HG03175 (cell line): Measurements from ENCODE around the gene PACS1.
A peak's percentile ranks its signal among the peaks of the same experiment; 100 is the strongest.
"Not testable (repeated sequence)": the region's sequence is repeated elsewhere in the genome, so short reads cannot be mapped to it uniquely, and the experiment has no call there.

Experiments used
- ATAC-seq: cut with Tn5 transposase; IDR thresholded peaks from one replicate; pipeline ENCODE4 v1.9.1; 2021; ENCODE audit warnings: mild to moderate bottlenecking, moderate library complexity; ENCODE audit not compliant: unreplicated experiment

PACS1 gene

DNA sequence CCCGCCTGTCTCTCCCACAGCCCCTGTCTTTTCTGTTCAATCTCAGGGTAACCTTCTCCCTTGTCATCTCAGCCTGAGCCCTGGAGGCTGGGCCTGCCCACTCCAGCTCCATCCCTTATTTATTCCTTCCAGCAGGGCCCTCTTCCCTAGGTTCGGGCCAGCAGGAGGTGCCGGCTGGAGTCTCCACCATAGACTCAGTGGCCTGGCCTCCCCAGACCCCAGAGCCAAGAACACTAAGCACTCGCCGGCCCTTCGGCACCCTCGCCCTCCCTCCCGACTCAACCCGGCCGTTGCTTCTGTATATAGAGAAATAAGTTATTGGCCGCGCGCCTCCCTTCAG lies 196.9 kb downstream of the PACS1 start:
- ATAC-seq, result no peak

DNA sequence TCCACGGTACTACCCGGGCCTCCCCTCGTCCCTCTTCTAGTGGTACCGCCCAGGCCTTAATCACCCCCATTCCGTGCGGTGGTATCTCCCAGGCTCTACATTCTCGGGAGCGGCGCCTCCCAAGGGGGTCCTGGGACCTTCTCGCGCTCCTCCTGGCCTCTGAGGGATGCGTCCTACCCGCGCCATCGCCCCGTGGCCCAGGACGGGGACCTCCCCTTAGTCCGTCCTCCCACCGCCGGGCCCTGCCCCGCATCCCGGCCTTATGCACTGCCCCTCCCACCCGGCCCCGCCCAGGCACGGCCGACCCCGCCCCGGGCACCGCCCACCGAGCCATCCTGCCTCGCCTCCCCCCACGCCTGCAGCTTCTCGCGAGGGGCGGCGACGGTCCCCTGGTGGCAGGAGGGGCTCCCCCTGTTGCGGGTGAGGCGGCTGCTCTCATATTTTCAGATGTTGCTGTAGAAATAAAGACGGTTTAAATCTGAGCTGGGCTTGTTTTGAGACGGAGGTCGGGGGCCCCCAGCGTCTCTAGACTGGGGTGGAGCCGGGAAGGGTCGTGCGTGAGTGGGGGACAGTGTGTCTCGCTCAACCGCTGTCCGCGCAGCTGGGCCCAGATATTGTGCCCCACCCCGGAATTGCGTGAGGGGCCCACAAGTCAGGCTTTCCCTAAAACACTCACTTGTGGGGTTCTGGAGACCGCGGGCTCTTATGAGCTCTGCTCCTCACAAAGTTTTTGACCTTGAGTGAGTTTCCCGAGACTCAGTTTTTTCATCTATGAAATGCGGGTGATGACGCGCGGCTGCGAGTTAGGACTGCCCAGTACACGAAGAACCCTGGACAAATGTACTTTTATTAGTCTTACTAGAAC lies 197.5 kb downstream of the PACS1 start:
- peak; percentile 34 for ATAC-seq

DNA sequence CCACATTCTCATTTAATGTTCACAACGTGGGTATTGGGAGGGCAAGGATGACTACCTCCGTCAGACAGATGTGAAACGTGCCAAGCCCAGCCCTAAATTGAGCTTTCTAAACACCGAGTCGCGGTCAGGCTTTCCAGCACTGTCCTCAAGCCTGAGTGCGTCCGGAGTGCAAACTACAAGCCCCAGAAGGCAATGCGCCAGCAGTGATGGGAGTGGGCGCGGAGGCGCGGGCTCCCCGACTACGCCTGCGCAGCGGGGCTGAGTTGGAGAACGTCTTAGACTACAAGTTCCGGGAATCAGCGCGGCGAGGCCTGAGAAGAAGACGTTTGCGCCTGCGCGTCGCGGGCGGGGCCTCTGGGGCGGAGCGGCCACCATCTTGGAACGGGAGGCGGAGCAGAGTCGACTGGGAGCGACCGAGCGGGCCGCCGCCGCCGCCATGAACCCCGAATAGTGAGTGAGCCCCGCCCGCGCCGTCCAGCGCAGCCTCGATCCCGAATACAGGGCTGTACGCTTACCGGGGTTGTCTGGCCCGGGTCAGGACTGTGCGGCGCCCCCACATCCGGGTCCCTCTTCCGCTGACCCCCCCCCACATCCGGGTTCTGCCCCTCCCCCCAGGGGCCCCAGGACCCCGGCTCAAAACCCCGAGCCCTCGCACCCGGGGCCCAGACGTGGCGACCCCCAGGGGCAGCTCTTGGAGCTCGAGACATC lies 198.3 kb downstream of the PACS1 start, which contains the start of gene RAB1B:
Gene RAB1B (plus strand): TSS at position 396 of the 708 bp plus-strand sequence. CDS start 41 bp downstream, at position 437.
- ATAC-seq, result peak; percentile 88

DNA sequence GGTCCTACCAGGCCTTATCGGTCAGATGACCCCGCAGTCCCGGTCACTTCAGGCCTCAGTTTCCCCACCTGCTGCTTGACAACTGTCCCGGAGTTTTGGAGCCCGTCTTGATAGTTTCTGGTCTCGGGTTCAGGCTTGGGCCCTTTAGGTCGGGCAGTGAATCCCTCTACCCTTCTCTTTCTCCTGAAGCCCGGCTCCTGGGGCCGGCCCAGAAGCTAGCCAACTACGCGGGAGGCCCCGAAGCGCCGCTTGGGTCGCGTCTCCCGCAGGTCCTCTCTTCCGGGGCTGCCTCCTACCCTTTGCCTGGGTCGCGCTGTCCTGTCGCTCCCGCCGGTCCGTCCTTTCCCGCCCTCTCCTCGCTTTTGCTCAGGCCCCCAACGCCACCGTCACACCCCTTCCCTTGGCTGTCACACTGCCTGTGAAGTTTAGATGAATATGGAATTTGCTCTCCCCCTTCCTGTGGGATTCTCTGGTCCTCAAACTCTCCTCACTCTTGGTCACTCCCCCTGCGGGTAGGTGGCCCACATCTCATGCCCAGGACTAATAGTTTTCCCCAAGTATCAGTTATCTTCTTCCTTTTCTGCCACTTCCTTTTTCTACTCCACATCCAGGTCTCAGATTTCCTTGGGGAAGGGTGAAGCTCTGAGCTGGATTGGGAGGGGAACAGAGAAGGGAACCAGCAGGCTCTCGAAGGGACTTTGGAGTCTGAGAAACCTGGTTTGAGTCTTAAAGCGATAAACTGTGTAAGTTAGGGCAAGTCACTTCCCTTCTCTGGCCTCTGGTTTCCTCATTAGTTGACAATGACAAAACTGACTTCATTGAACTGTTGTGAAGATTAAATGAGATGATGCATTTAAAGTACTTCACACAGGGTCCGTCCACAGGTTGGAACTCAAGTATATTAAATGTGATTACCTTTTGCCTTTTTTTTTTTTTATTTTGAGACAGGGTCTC lies 199.2 kb downstream of the PACS1 start:
- ATAC-seq, result no peak

DNA sequence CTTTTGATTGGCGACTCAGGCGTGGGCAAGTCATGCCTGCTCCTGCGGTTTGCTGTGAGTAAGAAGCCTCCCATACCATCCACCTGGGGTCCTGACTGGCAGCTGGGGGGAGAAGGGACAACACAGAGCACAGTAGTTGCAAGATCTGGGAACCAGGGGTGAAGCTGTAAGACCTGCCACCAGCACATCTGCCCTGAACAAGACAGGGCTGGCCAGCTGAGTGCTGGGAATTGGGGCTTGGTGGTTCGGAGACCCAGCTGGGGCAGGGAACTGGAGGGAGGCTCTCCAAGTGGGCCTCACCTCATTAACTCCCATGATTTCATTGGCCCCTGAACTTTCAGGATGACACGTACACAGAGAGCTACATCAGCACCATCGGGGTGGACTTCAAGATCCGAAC lies 201.7 kb downstream of the PACS1 start:
- no peak for ATAC-seq

DNA sequence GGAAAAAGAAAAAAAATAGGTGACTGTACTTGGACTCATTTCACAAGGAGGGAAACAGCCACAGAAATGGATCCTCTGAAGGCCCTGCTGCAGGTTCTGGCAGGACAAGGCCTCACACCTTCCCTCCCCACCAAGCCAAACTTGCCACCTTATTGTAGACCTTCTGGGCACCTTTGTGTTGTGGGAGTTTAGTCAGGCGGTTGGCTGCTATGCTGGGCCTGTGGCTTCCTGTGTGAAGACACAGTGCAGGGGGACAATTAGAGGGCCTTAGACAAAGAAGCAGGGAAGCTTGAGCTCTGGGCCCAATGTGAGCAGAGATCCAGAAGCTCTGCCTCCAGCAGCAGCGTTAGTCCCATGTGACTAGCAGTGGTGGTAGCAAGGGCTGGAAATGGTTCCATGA lies 202.5 kb downstream of the PACS1 start:
- no peak for ATAC-seq

DNA sequence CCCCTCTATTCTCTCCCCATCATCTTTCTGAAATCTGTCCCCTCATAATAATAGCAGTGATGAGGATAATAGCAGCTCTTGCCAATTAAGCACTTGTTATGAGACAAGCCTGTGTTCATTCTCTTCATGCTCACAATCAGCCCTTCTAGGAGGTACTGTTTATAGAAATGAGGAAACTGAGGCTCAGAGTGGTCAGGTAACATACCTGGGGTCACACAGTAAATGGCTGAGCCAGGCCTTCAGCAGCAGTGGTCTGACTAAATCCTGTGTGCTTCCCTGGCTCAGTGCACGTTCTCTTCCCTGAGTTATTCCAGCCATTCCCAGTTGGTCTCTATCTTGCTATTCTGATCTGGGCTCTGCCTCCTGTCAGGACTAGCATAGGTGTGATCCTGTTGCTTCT lies 204.1 kb downstream of the PACS1 start:
- no peak for ATAC-seq

DNA sequence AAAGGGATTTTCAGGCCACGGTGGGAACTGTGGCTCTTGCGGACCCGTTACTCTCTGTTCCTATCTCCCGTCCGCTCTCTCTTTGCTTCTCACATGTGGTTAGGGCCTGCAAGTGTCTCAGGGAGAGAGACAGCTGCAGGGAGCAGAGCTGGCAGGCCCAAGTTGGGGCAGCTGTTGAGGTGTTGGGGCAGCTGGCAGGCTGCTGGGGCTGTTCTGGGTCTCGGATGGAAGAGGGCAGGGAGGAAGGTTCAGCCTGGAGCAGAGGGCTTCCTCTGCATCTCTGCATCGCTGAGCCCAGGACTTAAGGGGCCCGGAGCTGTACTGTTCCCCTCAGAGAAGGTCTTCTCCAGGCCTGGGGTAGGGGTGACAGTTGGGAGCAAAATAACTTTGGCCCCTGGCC lies 205.3 kb downstream of the PACS1 start:
- ATAC-seq, result no peak

DNA sequence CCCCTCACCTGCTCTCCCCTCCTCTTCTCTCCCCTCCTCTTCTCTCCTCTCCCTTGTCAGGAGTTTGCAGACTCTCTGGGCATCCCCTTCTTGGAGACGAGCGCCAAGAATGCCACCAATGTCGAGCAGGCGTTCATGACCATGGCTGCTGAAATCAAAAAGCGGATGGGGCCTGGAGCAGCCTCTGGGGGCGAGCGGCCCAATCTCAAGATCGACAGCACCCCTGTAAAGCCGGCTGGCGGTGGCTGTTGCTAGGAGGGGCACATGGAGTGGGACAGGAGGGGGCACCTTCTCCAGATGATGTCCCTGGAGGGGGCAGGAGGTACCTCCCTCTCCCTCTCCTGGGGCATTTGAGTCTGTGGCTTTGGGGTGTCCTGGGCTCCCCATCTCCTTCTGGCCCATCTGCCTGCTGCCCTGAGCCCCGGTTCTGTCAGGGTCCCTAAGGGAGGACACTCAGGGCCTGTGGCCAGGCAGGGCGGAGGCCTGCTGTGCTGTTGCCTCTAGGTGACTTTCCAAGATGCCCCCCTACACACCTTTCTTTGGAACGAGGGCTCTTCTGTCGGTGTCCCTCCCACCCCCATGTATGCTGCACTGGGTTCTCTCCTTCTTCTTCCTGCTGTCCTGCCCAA lies 206.0 kb downstream of the PACS1 start:
- ATAC-seq, result no peak

DNA sequence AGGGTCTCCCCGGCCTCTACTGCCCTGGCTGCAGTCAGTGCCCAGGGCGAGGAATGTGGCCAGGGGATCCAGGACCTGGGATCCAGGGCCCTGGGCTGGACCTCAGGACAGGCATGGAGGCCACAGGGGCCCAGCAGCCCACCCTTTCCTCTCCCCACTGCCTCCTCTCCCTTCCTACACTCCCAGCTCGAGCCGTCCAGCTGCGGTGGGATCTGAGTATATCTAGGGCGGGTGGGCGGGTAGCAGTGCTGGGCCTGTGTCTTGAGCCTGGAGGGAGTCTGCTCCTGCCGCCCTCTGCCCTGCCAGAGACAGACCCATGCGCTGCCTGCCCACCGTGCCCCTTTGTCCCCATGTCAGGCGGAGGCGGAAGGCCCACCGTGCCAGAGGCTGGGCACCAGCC lies 206.5 kb downstream of the PACS1 start:
- not testable (repeated sequence) for ATAC-seq

DNA sequence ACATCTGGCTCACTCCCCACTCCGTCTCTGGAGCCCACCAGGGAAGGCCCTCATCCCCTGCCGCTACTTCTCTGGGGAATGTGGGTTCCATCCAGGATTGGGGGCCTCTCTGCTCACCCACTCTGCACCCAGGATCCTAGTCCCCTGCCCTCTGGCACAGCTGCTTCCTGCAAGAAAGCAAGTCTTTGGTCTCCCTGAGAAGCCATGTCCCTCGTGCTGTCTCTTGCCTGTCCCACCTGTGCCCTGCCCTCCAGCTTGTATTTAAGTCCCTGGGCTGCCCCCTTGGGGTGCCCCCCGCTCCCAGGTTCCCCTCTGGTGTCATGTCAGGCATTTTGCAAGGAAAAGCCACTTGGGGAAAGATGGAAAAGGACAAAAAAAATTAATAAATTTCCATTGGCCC lies 207.0 kb downstream of the PACS1 start:
- ATAC-seq, result not testable (repeated sequence)

DNA sequence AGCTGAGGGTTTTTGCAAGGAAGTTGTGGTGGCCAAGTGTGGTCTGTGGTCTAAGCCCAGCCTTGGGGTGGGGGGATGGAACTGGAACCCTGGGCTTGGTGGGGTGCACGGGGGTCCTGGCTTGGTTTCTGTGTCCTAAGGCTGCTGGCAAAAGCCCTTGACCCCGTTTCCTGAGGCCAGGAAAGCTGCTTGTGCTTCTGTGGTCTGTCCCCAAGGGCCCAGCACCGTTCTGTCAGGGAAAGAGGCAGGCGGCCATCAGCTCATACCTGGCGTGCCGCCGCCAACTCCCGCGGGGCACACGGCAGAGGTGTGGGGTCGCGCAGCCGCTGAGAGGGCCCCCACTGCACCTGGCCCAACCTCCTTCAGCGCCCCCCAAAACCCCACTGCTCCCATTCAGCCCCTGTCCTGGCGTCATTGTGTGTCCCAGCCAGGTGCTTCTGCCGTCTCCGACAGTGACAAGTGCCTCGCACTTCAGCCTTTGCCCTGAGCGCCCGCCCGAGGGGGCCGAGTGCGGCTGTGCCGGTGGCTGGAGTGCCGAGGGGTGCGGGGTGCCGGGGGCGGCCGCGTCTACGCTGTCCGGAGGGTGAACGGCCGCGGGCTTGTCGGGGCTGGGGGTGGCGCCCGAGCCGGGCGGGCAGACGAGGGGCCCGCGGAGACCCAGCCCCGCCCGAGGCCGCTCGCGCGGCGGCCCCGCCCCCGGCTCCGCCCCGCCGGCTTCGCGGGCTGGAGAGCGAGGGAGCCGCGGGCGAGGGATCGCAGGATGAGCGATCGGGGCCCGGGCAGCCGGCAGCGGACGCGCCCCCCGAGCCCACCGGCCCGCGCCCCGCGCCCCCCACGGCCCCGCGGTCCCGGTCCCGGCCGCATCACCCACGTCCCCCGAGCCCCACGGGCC lies 207.6 kb downstream of the PACS1 start, which contains the start of gene CNIH2:
Gene CNIH2 (plus strand): TSS at position 705 of the 892 bp plus-strand sequence. CDS start 282 bp downstream, outside the sequence.
- ATAC-seq, result no peak

DNA sequence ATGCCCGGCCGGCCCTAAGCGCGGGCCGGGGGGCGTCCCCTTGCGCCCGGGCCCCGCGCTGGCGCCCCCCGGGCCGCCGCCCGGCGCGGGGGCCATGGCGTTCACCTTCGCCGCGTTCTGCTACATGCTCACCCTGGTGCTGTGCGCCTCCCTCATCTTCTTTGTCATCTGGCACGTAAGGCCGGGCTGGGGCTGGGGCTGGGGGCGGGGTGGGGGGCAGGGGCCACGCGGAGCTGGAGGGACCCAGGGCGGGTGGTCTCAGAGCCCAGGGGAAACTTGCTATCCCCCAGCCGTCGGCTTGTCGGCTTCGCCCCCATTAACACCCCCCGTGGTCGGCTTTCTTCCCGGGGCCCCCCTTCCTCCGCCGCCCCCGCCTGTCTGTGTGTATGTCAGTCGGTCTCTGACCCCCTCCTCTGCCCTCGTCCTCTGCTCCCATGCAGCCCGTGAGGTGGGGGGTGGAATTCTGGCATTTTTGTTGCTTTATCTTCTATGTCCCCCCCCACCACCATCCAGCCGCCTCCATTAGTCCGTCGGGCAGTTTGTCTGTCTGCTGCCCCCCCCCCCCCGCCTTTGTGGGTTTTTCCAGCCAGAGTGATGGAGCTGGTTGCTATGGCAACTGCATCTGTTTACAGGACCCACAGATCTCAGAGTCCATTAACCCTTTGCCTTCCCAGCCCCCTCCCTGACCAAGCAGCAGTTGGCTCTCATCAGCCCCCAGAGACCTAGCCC lies 208.5 kb downstream of the PACS1 start:
- ATAC-seq, result no peak

DNA sequence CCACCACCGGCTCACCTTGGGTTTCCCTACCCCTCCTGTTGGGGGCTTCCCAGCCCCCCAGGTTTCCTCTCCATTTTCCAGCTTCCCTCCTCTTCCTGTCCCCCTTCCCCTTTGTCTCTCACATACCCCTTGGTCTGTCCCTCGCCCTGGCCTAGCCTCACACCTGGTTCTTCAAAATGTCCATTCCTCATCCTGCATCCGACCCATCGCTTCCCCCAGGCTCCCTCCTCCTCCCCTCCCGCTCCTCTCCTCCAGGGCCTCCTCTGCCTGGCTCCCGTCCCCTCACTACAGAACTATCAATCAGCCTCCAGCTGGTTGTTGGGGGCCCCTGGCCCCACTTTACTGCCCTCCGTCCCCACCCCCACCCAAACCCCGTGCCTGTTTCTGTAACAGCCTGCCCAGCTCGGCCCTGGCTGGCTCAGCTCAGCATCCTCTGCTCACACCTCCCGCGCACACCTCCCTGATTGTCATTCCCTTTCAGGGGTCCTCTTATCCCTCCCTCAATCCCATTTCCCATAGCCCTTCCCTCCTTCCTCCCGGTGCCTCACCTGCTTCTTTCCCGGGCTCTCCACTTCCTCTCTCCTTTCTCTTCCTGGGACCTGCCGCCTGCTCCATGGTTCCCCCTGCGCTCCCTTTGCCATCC lies 209.1 kb downstream of the PACS1 start:
- no peak for ATAC-seq

DNA sequence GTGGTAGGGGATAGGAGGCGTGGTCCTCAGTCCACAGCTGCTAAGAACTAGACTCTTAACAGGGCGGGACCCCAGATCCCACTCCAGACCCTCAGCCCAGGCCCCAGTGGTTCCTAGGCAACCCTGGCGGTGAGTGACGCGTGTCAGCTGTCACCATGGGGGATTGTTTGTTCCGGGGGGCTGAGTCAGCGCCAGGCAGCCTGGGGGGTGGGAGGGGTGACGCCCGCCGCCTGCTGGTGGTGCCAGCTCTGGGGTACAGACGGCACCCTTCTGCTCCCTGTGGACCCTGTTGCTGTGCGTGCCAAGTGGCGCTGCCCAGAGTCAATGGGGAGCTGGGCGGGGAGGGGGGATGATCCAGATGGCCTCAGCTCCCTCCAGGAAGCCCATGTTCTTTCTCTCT lies 210.4 kb downstream of the PACS1 start:
- ATAC-seq, result no peak

DNA sequence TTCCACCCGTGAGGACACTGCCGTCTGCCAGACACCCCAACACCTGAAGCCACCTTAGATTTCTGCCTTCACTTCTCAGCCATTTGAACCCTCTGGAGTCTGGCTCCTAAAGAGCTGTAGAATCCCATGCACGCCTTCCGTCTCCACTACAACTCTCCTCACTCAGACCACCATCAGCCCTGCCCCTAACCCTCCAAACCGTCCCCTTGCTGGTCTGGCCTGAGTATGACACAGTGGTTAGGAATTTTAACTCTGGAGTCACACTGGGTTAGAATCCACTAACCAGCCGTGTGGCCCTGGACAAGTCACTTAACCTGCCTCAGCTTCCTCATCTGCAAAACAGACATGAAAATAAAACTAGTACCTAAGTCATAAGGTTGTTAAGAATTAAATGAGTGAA lies 210.9 kb downstream of the PACS1 start:
- ATAC-seq, result no peak

DNA sequence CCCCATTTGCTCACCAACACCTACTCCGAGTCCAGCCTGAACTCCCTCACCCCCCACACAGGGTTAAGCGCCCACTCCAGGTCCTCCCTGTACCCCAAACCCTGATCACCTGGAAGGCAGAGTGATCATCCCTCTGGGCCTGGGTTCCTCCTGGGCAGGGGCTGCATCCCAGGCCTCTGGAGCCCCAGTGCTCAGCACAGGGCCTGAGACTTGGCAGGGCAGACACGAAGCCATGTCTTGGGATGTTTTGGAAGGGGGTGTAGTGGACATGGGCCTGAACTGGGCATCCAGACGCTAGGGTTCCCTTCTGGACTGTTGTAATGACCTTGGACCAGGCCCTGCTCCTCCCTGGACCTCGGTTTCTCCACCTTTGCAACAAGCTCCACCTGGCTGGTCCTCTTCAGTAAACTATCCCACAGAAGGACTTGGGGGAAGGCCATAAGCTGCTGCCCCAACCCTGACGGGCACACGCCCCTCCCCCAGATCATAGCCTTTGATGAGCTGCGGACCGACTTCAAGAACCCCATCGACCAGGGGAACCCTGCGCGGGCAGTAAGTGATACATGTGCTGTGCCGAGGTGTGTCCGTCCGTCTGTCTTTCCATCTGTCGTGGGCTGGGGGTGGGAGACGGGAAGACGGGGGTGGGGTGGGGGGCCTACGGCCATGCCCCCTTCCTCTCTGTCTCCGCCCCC lies 211.8 kb downstream of the PACS1 start:
- no peak for ATAC-seq
